Nephron (organoid): ENCODE data around the gene CDH23.
A peak's percentile ranks its signal among the peaks of the same experiment; 100 is the strongest.

Experiments used
- H3K27ac Mint-ChIP-seq, 3 experiments: 2 replicates each; pipeline ENCODE4 v1.8.0; 2020; ENCODE audit warnings: mixed read lengths in 3 of 3, mild to moderate bottlenecking in 2 of 3, moderate library complexity in 1 of 3
- H3K27me3 Mint-ChIP-seq: 2 replicates; pipeline ENCODE4 v1.8.0; 2021; ENCODE audit warnings: low read depth, mild to moderate bottlenecking, moderate library complexity, mixed read lengths
- H3K36me3 Mint-ChIP-seq: 2 replicates; pipeline ENCODE4 v1.8.0; 2020; ENCODE audit warnings: low read depth, mixed read lengths
- H3K4me1 Mint-ChIP-seq: 2 replicates; pipeline ENCODE4 v1.8.0; 2020; ENCODE audit warnings: mixed read lengths
- H3K4me3 Mint-ChIP-seq, 3 experiments: 2 replicates each; pipeline ENCODE4 v1.8.0; 2020; ENCODE audit warnings: mild to moderate bottlenecking in 3 of 3, mixed read lengths in 3 of 3, moderate library complexity in 2 of 3
- H3K9me3 Mint-ChIP-seq: 2 replicates; pipeline ENCODE4 v1.8.0; 2020; ENCODE audit warnings: mixed read lengths
- TF ChIP-seq, protein P1 (sequence below), 3 experiments: fragments of 200-600 bp; sonication (generic); IDR thresholded peaks; one replicate each; pipeline ENCODE4 v1.5.0; 2021; ENCODE audit warnings: antibody characterized with exemption in 3 of 3; ENCODE audit not compliant: unreplicated experiment in 3 of 3

CDH23 gene

DNA sequence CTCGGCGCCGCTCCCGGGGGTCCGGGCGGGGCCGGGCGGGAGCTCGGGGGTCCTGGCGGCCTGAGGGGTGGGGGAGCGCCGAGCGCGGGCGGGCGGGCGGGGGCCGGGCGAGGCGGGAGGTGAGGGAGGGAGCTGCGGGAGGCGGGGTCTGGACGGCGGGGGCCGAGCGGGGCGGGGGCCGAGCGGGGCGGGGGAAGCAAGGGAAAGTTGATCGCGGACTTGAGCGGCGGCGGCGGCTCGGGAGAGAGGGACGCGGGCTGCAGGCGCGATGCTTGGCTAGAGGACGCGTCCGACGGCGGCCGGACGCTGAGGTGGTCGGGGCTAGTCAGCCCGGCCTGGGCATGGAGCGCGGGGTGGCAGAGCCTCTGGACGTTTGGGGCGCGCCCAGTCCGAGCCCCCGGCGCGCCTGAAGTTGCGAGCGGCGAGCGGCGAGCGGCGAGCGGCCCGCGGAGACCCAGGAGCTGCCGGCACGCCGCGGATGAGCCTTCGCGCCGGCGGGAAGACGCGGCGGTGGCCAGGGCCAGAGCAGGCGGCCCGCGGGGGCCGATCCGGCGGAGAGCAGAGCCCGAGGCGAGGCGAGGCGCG is at the start of gene CDH23:
CDH23 (plus strand) TSS at position 210 of the 585 bp plus-strand sequence. CDS start 42,912 bp downstream, outside the sequence.
- no peaks in the 10 kb centered on the region for H3K9me3 Mint-ChIP-seq
- H3K27me3 Mint-ChIP-seq: peaks cover 76% of the 10 kb centered on the region
- H3K36me3 Mint-ChIP-seq: no peaks in the 10 kb centered on the region
- peaks cover 5% of the 10 kb centered on the region for H3K4me1 Mint-ChIP-seq
- TF ChIP-seq, protein P1, sequence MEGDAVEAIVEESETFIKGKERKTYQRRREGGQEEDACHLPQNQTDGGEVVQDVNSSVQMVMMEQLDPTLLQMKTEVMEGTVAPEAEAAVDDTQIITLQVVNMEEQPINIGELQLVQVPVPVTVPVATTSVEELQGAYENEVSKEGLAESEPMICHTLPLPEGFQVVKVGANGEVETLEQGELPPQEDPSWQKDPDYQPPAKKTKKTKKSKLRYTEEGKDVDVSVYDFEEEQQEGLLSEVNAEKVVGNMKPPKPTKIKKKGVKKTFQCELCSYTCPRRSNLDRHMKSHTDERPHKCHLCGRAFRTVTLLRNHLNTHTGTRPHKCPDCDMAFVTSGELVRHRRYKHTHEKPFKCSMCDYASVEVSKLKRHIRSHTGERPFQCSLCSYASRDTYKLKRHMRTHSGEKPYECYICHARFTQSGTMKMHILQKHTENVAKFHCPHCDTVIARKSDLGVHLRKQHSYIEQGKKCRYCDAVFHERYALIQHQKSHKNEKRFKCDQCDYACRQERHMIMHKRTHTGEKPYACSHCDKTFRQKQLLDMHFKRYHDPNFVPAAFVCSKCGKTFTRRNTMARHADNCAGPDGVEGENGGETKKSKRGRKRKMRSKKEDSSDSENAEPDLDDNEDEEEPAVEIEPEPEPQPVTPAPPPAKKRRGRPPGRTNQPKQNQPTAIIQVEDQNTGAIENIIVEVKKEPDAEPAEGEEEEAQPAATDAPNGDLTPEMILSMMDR (IDR thresholded peaks at IDR 0.05; ENCODE audit: unreplicated experiment in 3 of 3): no peak
- no peak within 1 kb of the TSS for H3K27ac Mint-ChIP-seq
- H3K4me3 Mint-ChIP-seq: peak within 1 kb of the TSS; percentile 74 to 79 (median 75)

DNA sequence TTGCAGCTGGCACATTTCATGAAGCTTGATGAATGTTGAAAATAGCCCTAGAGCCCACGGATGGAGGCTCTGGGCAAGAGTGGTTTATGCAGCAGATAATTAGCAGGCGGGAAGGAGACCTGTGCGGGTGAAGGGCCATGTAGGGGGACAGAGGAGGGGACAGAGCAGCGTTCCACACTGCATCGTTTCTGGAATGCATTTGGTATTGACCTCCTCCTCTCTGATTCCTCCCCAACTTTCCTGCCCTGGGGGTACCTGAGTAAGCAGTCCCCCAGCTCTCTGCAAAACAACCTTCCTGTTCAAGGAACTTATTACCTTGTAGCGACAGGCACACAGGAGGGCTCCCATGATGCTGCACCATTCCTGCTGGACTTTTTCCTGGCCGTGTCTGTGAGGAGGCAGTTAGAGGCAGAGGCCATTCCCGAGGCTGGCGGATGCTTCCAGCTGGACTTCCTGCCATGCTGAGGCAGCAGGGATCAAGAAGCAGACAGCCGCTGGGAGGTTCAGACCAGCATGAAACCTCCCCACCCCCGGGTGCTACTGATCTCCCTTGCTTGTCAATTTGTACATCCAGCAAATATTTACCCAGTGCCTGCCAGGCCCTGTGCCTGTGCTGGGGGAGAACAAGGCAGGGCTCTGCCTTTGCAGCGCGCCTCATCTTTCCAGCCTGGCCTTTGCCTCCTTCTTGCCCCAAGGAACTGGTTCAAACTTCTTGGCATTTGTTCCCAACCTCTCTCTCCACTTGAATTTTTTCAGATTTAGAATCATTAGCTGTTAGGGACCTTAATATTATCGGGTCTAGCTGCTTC is 48.9 kb upstream of the CDH23 start:
- TF ChIP-seq, protein P1 (IDR thresholded peaks at IDR 0.05; ENCODE audit: unreplicated experiment in 3 of 3): no peak
- no peak overlapping the region for H3K4me3 Mint-ChIP-seq
- H3K9me3 Mint-ChIP-seq: no peaks in the 10 kb centered on the region

DNA sequence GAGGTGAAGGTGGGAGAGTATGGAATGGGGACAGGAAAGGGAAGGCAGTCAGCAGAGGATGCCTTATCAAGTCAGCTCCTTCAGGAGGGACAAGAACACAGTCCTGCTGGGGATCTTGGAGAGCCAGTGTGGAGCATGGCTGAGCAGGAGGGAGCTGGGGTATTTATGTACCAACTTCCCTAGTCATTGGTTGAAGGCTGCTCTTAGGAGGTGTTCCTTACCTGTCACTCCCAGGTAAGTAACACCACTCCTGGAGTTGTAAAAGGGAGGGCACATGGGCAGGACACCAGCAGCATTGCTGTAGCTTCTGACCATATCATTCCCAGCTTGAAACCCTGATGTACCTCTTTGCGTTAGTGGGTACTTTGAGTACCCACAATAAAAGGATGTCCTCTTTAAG is 47.9 kb upstream of the CDH23 start:
- Mint-ChIP-seq H3K4me3 (no peak overlapping the region), H3K9me3 (no peaks in the 10 kb centered on the region), H3K27me3 (peaks cover 4% of the 10 kb centered on the region), H3K36me3 (no peaks in the 10 kb centered on the region), H3K4me1 (peaks cover 41% of the 10 kb centered on the region), H3K27ac (no peak overlapping the region)
- TF ChIP-seq, protein P1 (IDR thresholded peaks at IDR 0.05; ENCODE audit: unreplicated experiment in 3 of 3): no peak

More for the DNA sequence above, 48.9 kb upstream of the CDH23 start:
- peaks cover 4% of the 10 kb centered on the region for H3K27me3 Mint-ChIP-seq
- no peaks in the 10 kb centered on the region for H3K36me3 Mint-ChIP-seq
- H3K27ac Mint-ChIP-seq: peak overlapping the region in 1 of 3 experiments; percentile 17
- peaks cover 42% of the 10 kb centered on the region for H3K4me1 Mint-ChIP-seq

DNA sequence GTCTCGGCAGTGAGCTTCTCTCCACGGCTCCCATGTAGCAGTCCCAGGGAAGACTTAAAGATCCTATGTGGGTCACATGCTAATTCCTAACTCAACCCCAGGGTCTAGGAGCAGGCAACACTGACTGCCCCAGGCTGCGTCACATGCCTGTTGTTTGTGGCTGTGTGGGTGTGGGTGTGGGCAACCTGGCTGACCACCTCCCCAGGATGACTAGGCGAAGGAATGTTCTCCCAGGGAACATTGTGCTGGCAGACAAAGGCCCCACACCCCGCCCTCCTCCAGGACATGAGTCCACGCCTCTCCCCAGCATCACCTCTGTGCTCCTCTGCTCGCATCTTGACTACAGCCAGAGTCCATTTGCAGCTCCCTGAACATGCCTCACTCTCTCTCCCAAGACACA is 47.3 kb upstream of the CDH23 start:
- H3K4me3 Mint-ChIP-seq: no peak overlapping the region
- TF ChIP-seq, protein P1 (IDR thresholded peaks at IDR 0.05; ENCODE audit: unreplicated experiment in 3 of 3): no peak
- H3K27me3 Mint-ChIP-seq: peaks cover 4% of the 10 kb centered on the region
- H3K27ac Mint-ChIP-seq: no peak overlapping the region
- no peaks in the 10 kb centered on the region for H3K36me3 Mint-ChIP-seq
- peaks cover 39% of the 10 kb centered on the region for H3K4me1 Mint-ChIP-seq
- no peaks in the 10 kb centered on the region for H3K9me3 Mint-ChIP-seq

DNA sequence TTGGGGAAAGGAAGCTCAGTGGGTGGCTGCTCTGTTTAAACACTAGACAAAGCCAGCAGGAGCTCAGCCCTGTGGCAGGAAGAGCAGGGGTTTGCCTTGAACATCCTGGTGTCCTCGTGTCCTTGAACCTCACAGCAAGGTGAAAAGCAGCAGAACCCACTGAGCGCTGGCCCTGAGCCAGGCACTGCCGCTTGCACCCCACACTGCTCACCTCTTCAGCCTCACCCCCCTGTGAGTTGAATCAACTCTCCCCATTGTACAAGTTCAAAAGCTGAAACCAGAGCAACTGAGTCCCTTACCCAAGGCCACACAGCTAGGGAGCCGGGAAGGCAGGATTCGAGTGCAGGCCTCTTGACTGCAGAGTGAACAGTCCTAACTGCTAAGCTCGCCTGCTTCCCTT is 45.6 kb upstream of the CDH23 start:
- Mint-ChIP-seq H3K27ac (no peak overlapping the region), H3K9me3 (no peaks in the 10 kb centered on the region), H3K4me1 (peaks cover 31% of the 10 kb centered on the region), H3K27me3 (peaks cover 4% of the 10 kb centered on the region), H3K4me3 (no peak overlapping the region), H3K36me3 (no peaks in the 10 kb centered on the region)
- TF ChIP-seq, protein P1 (IDR thresholded peaks at IDR 0.05; ENCODE audit: unreplicated experiment in 3 of 3): no peak
